ENCODE measurements around the gene BOD1. TPM values are rescaled to one million over a fixed set of nuclear protein-coding genes. Genes with fewer than 3 reads are reported as not detected.

BOD1 gene
- total and polyA plus RNA-seq, 2 of the 8 experiments (the other 6 are each of a cell fraction or from before 2014, with no cell fraction given) = 107 to 149 TPM

GRCh38 chr5:173575985-173576384 is 40.5 kb downstream of the BOD1 start (continued):
- TF ChIP-seq CHD7 (IDR thresholded peaks at IDR 0.05; ENCODE audit: insufficient replicate concordance, low read length) (no peak), CREB1 (IDR thresholded peaks at IDR 0.05) (no peak), CBX5 (IDR thresholded peaks at IDR 0.05; ENCODE audit: low read depth, low read length) (no peak), USF2 (IDR thresholded peaks at IDR 0.05; ENCODE audit: low read length) (no peak), RXRA (IDR thresholded peaks at IDR 0.05; ENCODE audit: insufficient read depth, low read depth, low read length) (no peak), HDAC6 (IDR thresholded peaks at IDR 0.05; ENCODE audit: low read depth, low read length) (no peak), EZH2 (IDR thresholded peaks at IDR 0.05; ENCODE audit: low read depth, low read length, severe bottlenecking) (no peak)

Data from H1 (cell line).